ENCODE results near the gene DDR1.
"Not testable (repeated sequence)": the region's sequence is repeated elsewhere in the genome, so short reads cannot be mapped to it uniquely, and the experiment has no call there.

The DDR1 gene

GRCh38 chr6:30883685-30884520 lies at the start of gene DDR1:
TSS of gene DDR1 (plus strand) at chr6:30884519. CDS start at chr6:30888730, 4,211 bp downstream.
- DNase-seq: peak; percentile 21

- DNase-seq: no peak
Measured at GRCh38 chr6:30834646-30835045, 49.7 kb upstream of the DDR1 start.

GRCh38 chr6:30835576-30835975 lies 48.7 kb upstream of the DDR1 start:
- DNase-seq: no peak

GRCh38 chr6:30836431-30836866 lies 47.9 kb upstream of the DDR1 start:
- DNase-seq: peak; percentile 72

GRCh38 chr6:30836957-30837356 lies 47.4 kb upstream of the DDR1 start:
- peak; percentile 59 for DNase-seq

- no peak for DNase-seq
Measured at GRCh38 chr6:30837432-30837831, 46.9 kb upstream of the DDR1 start.

GRCh38 chr6:30837870-30838269 lies 46.4 kb upstream of the DDR1 start:
- peak; percentile 65 for DNase-seq

GRCh38 chr6:30839671-30840070 lies 44.6 kb upstream of the DDR1 start:
- DNase-seq: no peak

- DNase-seq: no peak
Measured at GRCh38 chr6:30840084-30840934, 44.0 kb upstream of the DDR1 start.

- no peak for DNase-seq
Measured at GRCh38 chr6:30840935-30841643, 43.2 kb upstream of the DDR1 start.

- no peak for DNase-seq
Measured at GRCh38 chr6:30841644-30842504, 42.4 kb upstream of the DDR1 start.

- no peak for DNase-seq
Measured at GRCh38 chr6:30842754-30843610, 41.3 kb upstream of the DDR1 start.

GRCh38 chr6:30843611-30843998 lies 40.7 kb upstream of the DDR1 start:
- no peak for DNase-seq

GRCh38 chr6:30844118-30844535 lies 40.2 kb upstream of the DDR1 start:
- DNase-seq: no peak

- no peak for DNase-seq
Measured at GRCh38 chr6:30845183-30845582, 39.1 kb upstream of the DDR1 start.

GRCh38 chr6:30847421-30847970 lies 36.8 kb upstream of the DDR1 start:
- DNase-seq: no peak

- DNase-seq: no peak
Measured at GRCh38 chr6:30847971-30848436, 36.3 kb upstream of the DDR1 start.

- DNase-seq: no peak
Measured at GRCh38 chr6:30849903-30850651, 34.2 kb upstream of the DDR1 start.

- not testable (repeated sequence) for DNase-seq
Measured at GRCh38 chr6:30852459-30852858, 31.9 kb upstream of the DDR1 start.

All from NCI-H446 treated with DMSO at 0.1 percent for 48 hours (cell line).